Endothelial cell of umbilical vein (primary cell): ENCODE measurements around the gene XRCC4. TPM values are rescaled to one million over a fixed set of nuclear protein-coding genes. Genes with fewer than 3 reads are reported as not detected.

Experiments
- BruUV-seq: library from RNA; stranded (reverse); fragments of 400-500 nt; replicated peaks from 2 replicates; lab custom pipeline; 2021; lab: Mats Ljungman, UMichigan
- CTCF ChIA-PET: fragments of 300-600, 350-600 bp; sonication (Branson Sonifier 250); formaldehyde crosslinking; loops from one replicate; lab custom pipeline; 2021; ENCODE audit warnings: antibody characterized with exemption, inconsistent platforms; lab: Charles Lee
- POLR2A ChIA-PET: fragments of 300-600, 350-600 bp; sonication (Branson Sonifier 250); formaldehyde crosslinking; loops from one replicate; lab custom pipeline; 2021; ENCODE audit warnings: antibody characterized with exemption, inconsistent platforms; lab: Charles Lee
- DNase-seq: peaks from one replicate; pipeline ENCODE4 v3.0.0-alpha.2; 2011; ENCODE audit warnings: low read depth, low spot score
- FAIRE-seq: peaks from 2 replicates; lab custom pipeline; 2011; peaks lifted over from hg19 to GRCh38; lab: Jason Lieb, UNC
- H2AFZ ChIP-seq: 2 replicates; pipeline ENCODE4 v1.6.0; 2012; ENCODE audit warnings: low read depth, low read length, control low read depth, inconsistent platforms
- H3K27ac ChIP-seq: 2 replicates; pipeline ENCODE4 v1.5.1; 2011; ENCODE audit warnings: low read depth, mild to moderate bottlenecking, control low read depth, low read length, moderate library complexity; ENCODE audit not compliant: insufficient read depth
- H3K27me3 ChIP-seq, 2 experiments: 2 replicates each; pipeline versions ENCODE4 v1.6.0 to v1.6.1; 2011; ENCODE audit warnings: low read length in 2 of 2, mixed read lengths in 1 of 2; ENCODE audit not compliant: control insufficient read depth in 2 of 2, insufficient read depth in 2 of 2
- H3K36me3 ChIP-seq, 2 experiments: 2 replicates in 1 of 2; 3 replicates in 1 of 2; pipeline ENCODE4 v1.5.1; 2011; ENCODE audit warnings: low read length in 2 of 2, mild to moderate bottlenecking in 1 of 2, moderate library complexity in 1 of 2; ENCODE audit not compliant: control insufficient read depth in 2 of 2, insufficient read depth in 2 of 2; ENCODE audit errors: extremely low read depth in 1 of 2
- H3K4me1 ChIP-seq: 3 replicates; pipeline ENCODE4 v1.5.1; 2011; ENCODE audit warnings: mild to moderate bottlenecking, low read length; ENCODE audit not compliant: control insufficient read depth, insufficient read depth; ENCODE audit errors: extremely low read depth
- H3K4me2 ChIP-seq: 2 replicates; pipeline ENCODE4 v1.6.1; 2011; ENCODE audit warnings: low read length, control low read depth, mixed read lengths; ENCODE audit not compliant: insufficient read depth
- H3K4me3 ChIP-seq, 3 experiments: fragments of 200-600 bp in 1 of 3; sonication (generic), shearing (Covaris generic) in 1 of 3; replicated peaks in 1 of 3; 2 replicates each; pipeline ENCODE4 v1.5.1; 2011 to 2016; ENCODE audit warnings: control low read depth in 3 of 3, low read length in 3 of 3, mild to moderate bottlenecking in 2 of 3, inconsistent platforms in 1 of 3, low read depth in 1 of 3, moderate library complexity in 1 of 3; ENCODE audit not compliant: insufficient read depth in 1 of 3
- H3K79me2 ChIP-seq: 2 replicates; pipeline ENCODE4 v1.6.0; 2012; ENCODE audit warnings: low read length, inconsistent platforms; ENCODE audit not compliant: control insufficient read depth, insufficient read depth
- H3K9ac ChIP-seq: replicated peaks from 2 replicates; pipeline ENCODE3; 2011; ENCODE audit warnings: low read length, control low read depth; ENCODE audit not compliant: insufficient read depth; ENCODE audit errors: extremely low read depth
- H3K9me1 ChIP-seq: replicated peaks from 3 replicates; pipeline ENCODE4 v1.6.0; 2011; ENCODE audit warnings: mild to moderate bottlenecking, low read length; ENCODE audit not compliant: control insufficient read depth, insufficient read depth; ENCODE audit errors: extremely low read depth
- H3K9me3 ChIP-seq: replicated peaks from 2 replicates; pipeline ENCODE4 v1.5.1; 2012; ENCODE audit warnings: low read length, inconsistent platforms; ENCODE audit not compliant: control insufficient read depth, insufficient read depth
- H4K20me1 ChIP-seq: replicated peaks from 2 replicates; pipeline ENCODE3; 2011; ENCODE audit warnings: mild to moderate bottlenecking, low read length; ENCODE audit not compliant: control insufficient read depth, insufficient read depth; ENCODE audit errors: extremely low read depth
- CTCF ChIP-seq, 2 donors: IDR thresholded peaks; 1 replicate in 1 of 2; 2 replicates in 1 of 2; pipeline ENCODE4 v1.5.1; 2011; ENCODE audit warnings: low read length in 2 of 2, mild to moderate bottlenecking in 2 of 2, moderate library complexity in 2 of 2, control low read depth in 1 of 2, inconsistent platforms in 1 of 2, low read depth in 1 of 2; ENCODE audit not compliant: insufficient read depth in 1 of 2; ENCODE audit errors: extremely low read depth in 1 of 2
- EZH2 ChIP-seq: IDR thresholded peaks from 2 replicates; pipeline ENCODE4 v1.6.1; 2012; ENCODE audit warnings: borderline replicate concordance, low read depth, mild to moderate bottlenecking, moderate library complexity, low read length, inconsistent platforms; ENCODE audit not compliant: severe bottlenecking
- FOS ChIP-seq: IDR thresholded peaks from 2 replicates; pipeline ENCODE4 v1.6.1; 2011; ENCODE audit warnings: mild to moderate bottlenecking, low read length, moderate library complexity, borderline replicate concordance; ENCODE audit not compliant: insufficient read depth
- GATA2 ChIP-seq: IDR thresholded peaks from 2 replicates; pipeline ENCODE4 v1.7.0; 2011; ENCODE audit warnings: low read depth, mild to moderate bottlenecking, moderate library complexity, mixed read lengths, low read length; ENCODE audit not compliant: insufficient read length, insufficient read depth
- JUN ChIP-seq: IDR thresholded peaks from 2 replicates; pipeline ENCODE4 v1.6.1; 2011; ENCODE audit warnings: borderline replicate concordance, low read depth; ENCODE audit not compliant: insufficient read length, insufficient read depth
- MAX ChIP-seq: IDR thresholded peaks from 2 replicates; pipeline ENCODE4 v1.6.1; 2011; ENCODE audit not compliant: insufficient read depth, insufficient read length
- MYC ChIP-seq: IDR thresholded peaks from one replicate; pipeline ENCODE4 v1.6.1; 2011; ENCODE audit warnings: mild to moderate bottlenecking, low read depth, low read length
- POLR2A ChIP-seq: IDR thresholded peaks from 2 replicates; pipeline ENCODE4 v1.6.1; 2012; ENCODE audit warnings: low read depth, mild to moderate bottlenecking, control low read depth, low read length
- POLR2AphosphoS5 ChIP-seq: IDR thresholded peaks from 2 replicates; pipeline ENCODE4 v1.6.1; 2012; ENCODE audit warnings: low read depth, mild to moderate bottlenecking, control low read depth, low read length, moderate library complexity; ENCODE audit not compliant: insufficient read depth
- dilution Hi-C: fragments of 300-500 bp; cut with MboI; formaldehyde crosslinking; loops from one replicate; pipeline ENCODE4 v1.15.0; 2019; ENCODE audit warnings: low sequenced_read_pairs; ENCODE audit not compliant: extremely low pct_ligation_motif_present
- intact Hi-C: fragments of 100-400 bp; cut with micrococcal nuclease; formaldehyde crosslinking; loops from one replicate; pipeline ENCODE4 v1.10.0; 2022
- polyA plus RNA-seq, 4 experiments: library from polyadenylated mRNA; depleted of rRNA in 3 of 4; stranded (reverse) in 3 of 4; unstranded in 1 of 4; fragments of >200 nt; gene quantifications; 2 replicates each; pipeline versions ENCODE4 v1.2.1 to v1.2.3, GENCODE V29; 2011 to 2012; ENCODE audit warnings: missing spikeins in 1 of 4
- total RNA-seq: library from RNA; stranded (reverse); gene quantifications from 2 replicates; pipeline ENCODE4 v1.2.3, GENCODE V29; 2021

Gene XRCC4
- total and polyA plus RNA-seq, 2 donors (not counting 3 experiments of a cell fraction or from before 2014, with no cell fraction given): 1.3 to 7.7 TPM

GRCh38 chr5:83029912-83030311 is 47.4 kb upstream of the XRCC4 start:
- Histone ChIP-seq H3K27me3 (peaks cover 0 to 1% of the 10 kb centered on the region in 2 experiments), H2AFZ (no peak overlapping the region), H3K4me2 (no peak overlapping the region), H3K4me3 (no peak overlapping the region), H4K20me1 (no peaks in the 10 kb centered on the region), H3K4me1 (no peaks in the 10 kb centered on the region), H3K79me2 (no peaks in the 10 kb centered on the region), H3K9ac (no peak overlapping the region), H3K9me3 (no peaks in the 10 kb centered on the region), H3K9me1 (no peaks in the 10 kb centered on the region), H3K36me3 (no peaks in the 10 kb centered on the region), H3K27ac (no peak overlapping the region)
- no TSS peak for BruUV-seq
- ChIA-PET POLR2A (no interaction called here), CTCF (no interaction called here)
- intact Hi-C loops (no loop called here), dilution Hi-C loops (no loop called here)
- no peak for TF ChIP-seq GATA2
- TF ChIP-seq JUN: no peak
- no peak for TF ChIP-seq MYC
- no peak for TF ChIP-seq CTCF (IDR thresholded peaks at IDR 0.05; ENCODE audit: extremely low read depth in 1 of 2, insufficient read depth in 1 of 2, low read depth in 1 of 2, low read length in 2 of 2)
- TF ChIP-seq POLR2A: no peak
- no peak for TF ChIP-seq EZH2
- TF ChIP-seq POLR2AphosphoS5: no peak
- no peak for TF ChIP-seq MAX
- TF ChIP-seq FOS: no peak
- no peak for FAIRE-seq
- no peak for DNase-seq
